ENCODE measurements around the gene SUCLG2.

GRCh38 chr3:67614195-67614594 lies 40.2 kb downstream of the SUCLG2 start:
- TF ChIP-seq POLR2A (IDR thresholded peaks at IDR 0.05; ENCODE audit: low read depth, low read length): no peak
- TF ChIP-seq POLR2AphosphoS5 (IDR thresholded peaks at IDR 0.05; ENCODE audit: low read depth, low read length): no peak
- no peak for TF ChIP-seq TAF1 (IDR thresholded peaks at IDR 0.05; ENCODE audit: borderline replicate concordance, low read depth, low read length)

Measured in GM12892 (cell line).